Transverse colon (tissue), 4 donors: Measurements from ENCODE around the gene PPP1R36. TPM values are rescaled to one million over a fixed set of nuclear protein-coding genes. Genes with fewer than 3 reads are reported as not detected.
"Not testable (repeated sequence)": the region's sequence is repeated elsewhere in the genome, so short reads cannot be mapped to it uniquely, and the experiment has no call there.

Experiments
- DNase-seq: peaks from one replicate; pipeline ENCODE4 v3.0.0-alpha.2; 2019
- H3K27ac ChIP-seq, 4 donors: fragments of 200-600 bp; sonication (generic); 2 replicates each; pipeline ENCODE4 v1.5.1; 2016 to 2018; ENCODE audit warnings: inconsistent platforms in 4 of 4
- H3K27me3 ChIP-seq: fragments of 200-600 bp; sonication (generic); 2 replicates; pipeline ENCODE4 v1.5.1; 2017; ENCODE audit warnings: inconsistent platforms
- H3K36me3 ChIP-seq, 4 donors: fragments of 200-600 bp; sonication (generic); 2 replicates each; pipeline ENCODE4 v1.5.1; 2017 to 2019; ENCODE audit warnings: inconsistent platforms in 4 of 4
- H3K4me1 ChIP-seq, 4 donors: fragments of 200-600 bp; sonication (generic); 2 replicates each; pipeline ENCODE4 v1.5.1; 2017 to 2020; ENCODE audit warnings: inconsistent platforms in 4 of 4
- H3K4me3 ChIP-seq, 4 donors: fragments of 200-600 bp; sonication (generic); 1 replicate in 1 of 4; 2 replicates in 3 of 4; pipeline versions ENCODE4 v1.5.1 to v1.6.1; 2017 to 2019; ENCODE audit warnings: inconsistent platforms in 4 of 4
- H3K9me3 ChIP-seq, 2 donors: fragments of 200-600 bp; sonication (generic); 2 replicates each; pipeline ENCODE4 v1.5.1; 2017 to 2019; ENCODE audit warnings: inconsistent platforms in 2 of 2
- EP300 ChIP-seq: sonication (generic); formaldehyde crosslinking; IDR thresholded peaks from one replicate; pipeline ENCODE4 v1.6.1; 2017; ENCODE audit warnings: antibody characterized with exemption, low read depth
- POLR2A ChIP-seq: fragments of 450-650 bp; IDR thresholded peaks from one replicate; pipeline ENCODE4 v1.6.1; 2016; ENCODE audit warnings: antibody characterized with exemption, mild to moderate bottlenecking, moderate library complexity
- POLR2AphosphoS5 ChIP-seq, 3 donors: sonication (generic); formaldehyde crosslinking; IDR thresholded peaks; one replicate each; pipeline ENCODE4 v1.6.1; 2016; ENCODE audit warnings: antibody characterized with exemption in 3 of 3
- WGBS, 2 donors: methylation state at CpG; one replicate each; pipeline ENCODE4 v1.1.5; 2018; ENCODE audit warnings: low coverage in 1 of 2; 5-methylcytosine and 5-hydroxymethylcytosine counted together
- in situ Hi-C, 4 donors: fragments of 200-750 bp; cut with MboI; loops; one replicate each; pipeline versions ENCODE4 v1.15.0 to v1.15.1; 2017; ENCODE audit warnings: low sequenced_read_pairs in 3 of 4, low pct_ligation_motif_present in 1 of 4, low pct_unique_long_range_greater_than_20kb in 1 of 4
- intact Hi-C: fragments of 100-400 bp; cut with DNase I; formaldehyde crosslinking; loops from one replicate; pipeline ENCODE4 v1.15.1; 2023; ENCODE audit warnings: low total_unique reads
- total RNA-seq, 4 donors: library from RNA; depleted of rRNA; stranded (reverse); fragments of >200 nt; gene quantifications; one replicate each; pipeline ENCODE4 v1.1.0, GENCODE V29; 2016
- TF ChIP-seq, protein P1 (sequence below), 5 experiments: fragments of 200-600 bp in 3 of 5; fragments of 450-650 bp in 2 of 5; sonication (generic) in 3 of 5; IDR thresholded peaks; 1 replicate in 2 of 5; 2 replicates in 3 of 5; pipeline ENCODE4 v1.5.1; 2016 to 2017; ENCODE audit warnings: antibody characterized with exemption in 5 of 5, inconsistent platforms in 3 of 5, mild to moderate bottlenecking in 2 of 5, moderate library complexity in 1 of 5

PPP1R36 gene
- total RNA-seq, 4 donors from 2014 or later, result 2.4 to 11.2 (median 9.1) TPM

DNA sequence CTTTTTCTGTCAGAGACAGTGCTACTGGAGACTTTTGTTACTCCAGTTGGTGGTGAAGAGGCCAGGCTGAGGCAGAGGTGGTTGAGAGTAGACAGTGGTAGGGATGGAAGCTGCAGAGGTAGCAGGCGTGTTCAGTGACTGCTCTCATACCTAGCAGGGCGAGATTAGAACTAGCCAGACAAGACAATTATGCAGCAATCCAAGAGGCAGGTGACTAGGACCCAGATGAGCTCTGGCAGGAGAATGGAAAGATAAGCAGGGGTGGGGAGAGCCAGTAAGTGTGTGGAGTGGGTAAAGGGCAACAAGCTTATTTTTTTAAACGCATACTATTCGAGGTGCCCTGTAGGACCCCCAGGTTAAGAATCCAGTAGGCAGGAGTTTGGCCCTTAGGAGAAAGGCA, 4.8 kb downstream of the PPP1R36 start:
- intact Hi-C loops (no loop called here), in situ Hi-C loops (no loop called here)
- Histone ChIP-seq H3K27me3 (no peaks in the 10 kb centered on the region), H3K9me3 (no peaks in the 10 kb centered on the region), H3K4me1 (peaks cover 0 to 29% (median 10%) of the 10 kb centered on the region in 4 donors), H3K36me3 (no peaks in the 10 kb centered on the region), H3K27ac (no peak overlapping the region), H3K4me3 (no peak overlapping the region)
- TF ChIP-seq, protein P1, sequence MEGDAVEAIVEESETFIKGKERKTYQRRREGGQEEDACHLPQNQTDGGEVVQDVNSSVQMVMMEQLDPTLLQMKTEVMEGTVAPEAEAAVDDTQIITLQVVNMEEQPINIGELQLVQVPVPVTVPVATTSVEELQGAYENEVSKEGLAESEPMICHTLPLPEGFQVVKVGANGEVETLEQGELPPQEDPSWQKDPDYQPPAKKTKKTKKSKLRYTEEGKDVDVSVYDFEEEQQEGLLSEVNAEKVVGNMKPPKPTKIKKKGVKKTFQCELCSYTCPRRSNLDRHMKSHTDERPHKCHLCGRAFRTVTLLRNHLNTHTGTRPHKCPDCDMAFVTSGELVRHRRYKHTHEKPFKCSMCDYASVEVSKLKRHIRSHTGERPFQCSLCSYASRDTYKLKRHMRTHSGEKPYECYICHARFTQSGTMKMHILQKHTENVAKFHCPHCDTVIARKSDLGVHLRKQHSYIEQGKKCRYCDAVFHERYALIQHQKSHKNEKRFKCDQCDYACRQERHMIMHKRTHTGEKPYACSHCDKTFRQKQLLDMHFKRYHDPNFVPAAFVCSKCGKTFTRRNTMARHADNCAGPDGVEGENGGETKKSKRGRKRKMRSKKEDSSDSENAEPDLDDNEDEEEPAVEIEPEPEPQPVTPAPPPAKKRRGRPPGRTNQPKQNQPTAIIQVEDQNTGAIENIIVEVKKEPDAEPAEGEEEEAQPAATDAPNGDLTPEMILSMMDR (IDR thresholded peaks at IDR 0.05), result no peak
- TF ChIP-seq POLR2A (no peak), POLR2AphosphoS5 (IDR thresholded peaks at IDR 0.05) (no peak), EP300 (no peak)
- DNase-seq, result no peak
- WGBS, 2 donors, result 53 to 63% methylated on average over 2 to 4 of the region's 4 CpGs

DNA sequence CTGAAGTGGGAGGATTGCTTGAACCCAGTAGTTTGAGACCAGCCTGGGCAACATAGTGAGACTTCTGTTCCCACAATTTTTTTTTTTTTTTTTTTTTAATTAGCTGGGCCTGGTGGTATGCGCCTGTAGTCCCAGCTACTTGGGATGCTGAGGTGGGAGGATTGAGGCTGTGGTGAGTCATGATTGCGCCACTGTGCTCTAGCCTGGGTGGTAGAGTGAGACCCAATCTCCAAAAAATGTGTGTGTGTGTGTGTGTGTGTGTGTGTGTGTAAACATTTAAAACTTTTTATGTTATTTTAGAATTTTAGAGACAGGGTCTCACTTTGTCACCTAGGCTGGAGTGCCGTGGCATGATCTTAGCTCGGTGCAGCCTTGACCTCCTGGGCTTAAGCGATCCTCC, 6.8 kb downstream of the PPP1R36 start:
- in situ Hi-C loops, result no loop called here
- Histone ChIP-seq H3K36me3 (no peaks in the 10 kb centered on the region), H3K9me3 (no peaks in the 10 kb centered on the region), H3K4me3 (no peak overlapping the region), H3K27ac (no peak overlapping the region), H3K27me3 (no peaks in the 10 kb centered on the region), H3K4me1 (peaks cover 0 to 11% (median 0%) of the 10 kb centered on the region in 4 donors)
- no peak for DNase-seq
- TF ChIP-seq EP300, result no peak
- no peak for TF ChIP-seq POLR2A
- TF ChIP-seq, protein P1 (IDR thresholded peaks at IDR 0.05), result no peak
- no peak for TF ChIP-seq POLR2AphosphoS5 (IDR thresholded peaks at IDR 0.05)
- 97% methylated on average over 5 of the region's 5 CpGs; no CpG with 5 or more reads in 1 of the 2 donors for WGBS, 2 donors
- intact Hi-C loops, result no loop called here

DNA sequence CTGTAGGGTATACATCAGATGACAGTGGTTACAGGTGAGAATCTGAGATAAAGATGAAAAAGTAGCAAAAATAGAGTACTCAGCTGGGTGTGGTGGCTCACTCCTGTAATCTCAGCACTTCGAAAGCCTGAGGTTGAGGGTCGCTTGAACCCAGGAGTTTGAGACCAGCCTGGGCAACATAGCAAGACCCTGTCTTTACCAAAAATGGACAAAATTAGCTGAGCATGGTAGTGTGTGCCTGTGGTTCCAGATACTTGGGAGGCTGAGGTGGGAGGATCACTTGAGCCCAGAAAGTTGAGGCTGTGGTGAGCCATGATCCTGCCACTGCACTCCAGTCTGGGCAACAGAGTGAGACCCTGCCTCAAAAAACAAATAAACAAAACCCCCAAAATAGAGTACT, 8.5 kb downstream of the PPP1R36 start:
- in situ Hi-C loops, H3K36me3 ChIP-seq, intact Hi-C loops, H3K27ac ChIP-seq, H3K4me3 ChIP-seq, H3K27me3 ChIP-seq, DNase-seq, H3K9me3 ChIP-seq: not testable (repeated sequence)
- WGBS, 2 donors, result 86 to 93% methylated on average over 2 of the region's 2 CpGs
- H3K4me1 ChIP-seq, result peaks cover 0 to 14% (median 0%) of the 10 kb centered on the region in 4 donors

DNA sequence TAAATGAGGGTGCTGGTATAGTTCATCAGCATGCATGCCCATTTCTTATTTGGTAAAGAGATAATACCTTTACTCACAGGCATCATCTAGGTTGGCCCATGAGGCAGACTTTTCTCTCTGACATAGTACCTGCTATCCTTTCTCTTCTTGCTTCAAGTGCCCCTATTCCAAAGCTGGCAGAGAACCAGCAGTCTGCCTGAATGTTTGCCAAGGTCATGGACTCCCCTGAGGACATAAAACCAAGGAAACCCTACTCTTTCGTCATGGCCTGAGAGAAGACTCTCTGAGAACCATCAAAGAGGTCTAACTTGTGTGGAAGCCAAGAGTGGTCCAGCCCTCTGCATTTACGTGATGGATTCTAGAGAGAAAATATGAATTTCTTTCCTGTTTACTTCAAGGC, 11.9 kb downstream of the PPP1R36 start:
- no peak overlapping the region for H3K4me3 ChIP-seq
- no peaks in the 10 kb centered on the region for H3K9me3 ChIP-seq
- intact Hi-C loops (no loop called here), in situ Hi-C loops (no loop called here)
- no peak overlapping the region for H3K27ac ChIP-seq
- DNase-seq, result no peak
- H3K4me1 ChIP-seq, result peaks cover 0 to 5% (median under 1%) of the 10 kb centered on the region in 4 donors
- 84% methylated on average over 2 of the region's 2 CpGs; no CpG with 5 or more reads in 1 of the 2 donors for WGBS, 2 donors
- H3K27me3 ChIP-seq, result no peaks in the 10 kb centered on the region
- no peaks in the 10 kb centered on the region for H3K36me3 ChIP-seq
- TF ChIP-seq POLR2A, result no peak

DNA sequence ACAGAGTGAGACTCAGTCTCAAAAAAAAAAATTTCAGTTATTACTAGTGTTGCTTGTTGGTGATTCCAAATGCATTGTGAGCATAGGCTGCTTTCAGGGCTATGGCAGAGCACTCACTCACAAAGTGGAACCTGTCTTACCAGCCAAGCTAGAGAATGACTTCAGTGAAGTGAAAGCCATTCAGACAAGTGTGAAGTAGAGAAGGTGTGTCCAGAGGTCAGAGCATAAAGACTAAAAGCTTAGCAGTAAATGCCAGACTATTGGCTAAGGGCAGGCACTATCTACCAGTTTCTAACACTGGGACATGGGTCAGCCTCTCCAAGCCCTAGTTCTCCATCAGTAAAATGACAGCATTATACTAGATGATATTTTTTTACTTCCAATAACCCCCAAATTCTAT, 12.7 kb downstream of the PPP1R36 start:
- no peak for DNase-seq
- no peak overlapping the region for H3K4me3 ChIP-seq
- TF ChIP-seq POLR2AphosphoS5 (IDR thresholded peaks at IDR 0.05) (peak in 1 of 3 donors; percentile 15), POLR2A (peak; percentile 19), EP300 (no peak)
- TF ChIP-seq, protein P1 (IDR thresholded peaks at IDR 0.05), result no peak

More for the DNA sequence above, 12.7 kb downstream of the PPP1R36 start:
- no peaks in the 10 kb centered on the region for H3K36me3 ChIP-seq
- peaks cover 0 to 11% (median 3%) of the 10 kb centered on the region in 4 donors for H3K4me1 ChIP-seq
- no peaks in the 10 kb centered on the region for H3K9me3 ChIP-seq
- in situ Hi-C loops, result no loop called here
- intact Hi-C loops, result no loop called here
- peak overlapping the region in 1 of 4 donors; percentile 19 for H3K27ac ChIP-seq
- H3K27me3 ChIP-seq, result no peaks in the 10 kb centered on the region
